ENCODE measurements around the gene CD99. TPM values are rescaled to one million over a fixed set of nuclear protein-coding genes. Genes with fewer than 3 reads are reported as not detected.

CD99 gene
- total and polyA plus RNA-seq, 8 donors, result 176 to 313 (median 247) TPM

DNA sequence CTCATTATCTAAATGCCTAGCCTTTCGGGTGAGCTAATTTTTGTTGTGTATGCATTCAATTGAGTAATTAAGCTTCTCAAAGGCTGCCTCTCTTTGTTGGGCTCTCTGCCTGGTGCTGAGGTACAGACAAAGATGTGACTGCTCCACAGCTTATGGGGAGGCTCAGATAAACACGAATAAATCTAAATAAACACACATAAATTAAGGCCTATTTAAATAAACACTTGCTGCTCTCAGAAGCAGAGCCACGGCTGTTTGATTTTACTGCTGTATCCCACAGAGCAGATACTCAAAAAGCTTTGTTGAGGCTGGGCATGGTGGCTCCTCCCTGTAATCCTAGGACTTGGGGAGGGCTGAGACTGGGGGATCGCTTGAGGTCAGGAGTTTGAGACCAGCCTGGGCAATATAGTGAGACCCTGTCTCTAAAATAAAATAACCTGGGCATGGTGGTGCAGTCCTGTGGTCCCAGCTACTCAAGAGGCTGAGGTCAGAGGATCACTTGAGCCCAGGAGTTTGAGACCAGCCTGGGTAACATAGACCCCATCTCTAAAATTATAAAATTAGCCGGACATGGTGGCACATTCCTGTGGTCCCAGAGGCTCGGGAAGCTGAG, 8.4 kb upstream of the CD99 start:
- no peaks in the 10 kb centered on the region for H3K4me1 ChIP-seq
- no peak overlapping the region for H3K27ac ChIP-seq
- H3K9me3 ChIP-seq, result no peaks in the 10 kb centered on the region
- H3K36me3 ChIP-seq, result no peaks in the 10 kb centered on the region
- intact Hi-C loops (cut with DNase I), result no loop called here
- no peak for ATAC-seq
- TF ChIP-seq, protein P1, sequence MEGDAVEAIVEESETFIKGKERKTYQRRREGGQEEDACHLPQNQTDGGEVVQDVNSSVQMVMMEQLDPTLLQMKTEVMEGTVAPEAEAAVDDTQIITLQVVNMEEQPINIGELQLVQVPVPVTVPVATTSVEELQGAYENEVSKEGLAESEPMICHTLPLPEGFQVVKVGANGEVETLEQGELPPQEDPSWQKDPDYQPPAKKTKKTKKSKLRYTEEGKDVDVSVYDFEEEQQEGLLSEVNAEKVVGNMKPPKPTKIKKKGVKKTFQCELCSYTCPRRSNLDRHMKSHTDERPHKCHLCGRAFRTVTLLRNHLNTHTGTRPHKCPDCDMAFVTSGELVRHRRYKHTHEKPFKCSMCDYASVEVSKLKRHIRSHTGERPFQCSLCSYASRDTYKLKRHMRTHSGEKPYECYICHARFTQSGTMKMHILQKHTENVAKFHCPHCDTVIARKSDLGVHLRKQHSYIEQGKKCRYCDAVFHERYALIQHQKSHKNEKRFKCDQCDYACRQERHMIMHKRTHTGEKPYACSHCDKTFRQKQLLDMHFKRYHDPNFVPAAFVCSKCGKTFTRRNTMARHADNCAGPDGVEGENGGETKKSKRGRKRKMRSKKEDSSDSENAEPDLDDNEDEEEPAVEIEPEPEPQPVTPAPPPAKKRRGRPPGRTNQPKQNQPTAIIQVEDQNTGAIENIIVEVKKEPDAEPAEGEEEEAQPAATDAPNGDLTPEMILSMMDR (IDR thresholded peaks at IDR 0.05), result no peak
- H3K4me3 ChIP-seq, result no peak overlapping the region
- H3K27me3 ChIP-seq, result no peaks in the 10 kb centered on the region
- no peak for DNase-seq

DNA sequence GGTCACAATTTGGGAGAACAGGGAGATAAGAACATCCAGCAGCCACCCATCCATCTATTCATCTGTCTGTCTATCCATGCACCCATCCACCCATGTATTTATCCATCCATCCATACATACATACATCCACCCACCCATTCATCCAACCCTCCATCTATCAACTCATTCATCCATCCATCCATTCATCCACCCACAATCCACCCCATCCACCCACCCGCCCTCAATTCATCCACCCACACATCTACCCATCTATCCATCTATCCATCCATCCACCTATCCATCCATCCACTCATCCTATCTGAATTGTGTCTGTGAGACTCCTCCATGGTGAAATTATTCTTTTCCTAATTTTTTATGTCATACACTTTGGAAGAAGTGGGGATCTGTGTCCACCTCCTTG, 6.8 kb upstream of the CD99 start:
- H3K4me1 ChIP-seq, result no peaks in the 10 kb centered on the region
- H3K36me3 ChIP-seq, result no peaks in the 10 kb centered on the region
- H3K9me3 ChIP-seq, result no peaks in the 10 kb centered on the region
- DNase-seq, result no peak
- ATAC-seq, result no peak
- intact Hi-C loops (cut with DNase I), result no loop called here
- no peaks in the 10 kb centered on the region for H3K27me3 ChIP-seq
- H3K27ac ChIP-seq, result no peak overlapping the region
- no peak overlapping the region for H3K4me3 ChIP-seq
- TF ChIP-seq, protein P1 (IDR thresholded peaks at IDR 0.05), result no peak

DNA sequence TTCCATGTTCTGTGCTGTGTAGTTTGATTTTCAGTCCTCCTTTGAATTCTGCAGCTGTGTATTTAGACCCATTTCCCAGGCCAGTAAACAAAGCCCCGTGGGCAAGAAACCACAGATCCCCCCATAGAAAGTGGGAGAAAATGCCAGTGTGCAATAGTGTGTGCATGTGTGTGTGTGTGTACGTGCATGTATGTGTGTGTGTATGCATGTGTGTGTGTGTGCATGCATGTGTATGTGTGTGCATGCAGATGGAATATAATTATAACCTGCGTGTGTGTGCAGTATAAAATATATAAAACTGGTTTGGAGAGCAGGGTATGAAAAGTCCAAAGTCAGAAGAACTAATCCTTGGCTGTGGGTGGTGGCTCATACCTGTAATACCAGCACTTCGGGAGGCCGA, 5.2 kb upstream of the CD99 start:
- Histone ChIP-seq H3K9me3 (no peaks in the 10 kb centered on the region), H3K36me3 (no peaks in the 10 kb centered on the region), H3K4me1 (no peaks in the 10 kb centered on the region), H3K4me3 (no peak overlapping the region), H3K27ac (no peak overlapping the region), H3K27me3 (peaks cover 0 to 7% of the 10 kb centered on the region in 2 donors)
- ATAC-seq, result no peak
- TF ChIP-seq, protein P1 (IDR thresholded peaks at IDR 0.05), result no peak
- no peak for DNase-seq
- intact Hi-C loops (cut with DNase I), result no loop called here

DNA sequence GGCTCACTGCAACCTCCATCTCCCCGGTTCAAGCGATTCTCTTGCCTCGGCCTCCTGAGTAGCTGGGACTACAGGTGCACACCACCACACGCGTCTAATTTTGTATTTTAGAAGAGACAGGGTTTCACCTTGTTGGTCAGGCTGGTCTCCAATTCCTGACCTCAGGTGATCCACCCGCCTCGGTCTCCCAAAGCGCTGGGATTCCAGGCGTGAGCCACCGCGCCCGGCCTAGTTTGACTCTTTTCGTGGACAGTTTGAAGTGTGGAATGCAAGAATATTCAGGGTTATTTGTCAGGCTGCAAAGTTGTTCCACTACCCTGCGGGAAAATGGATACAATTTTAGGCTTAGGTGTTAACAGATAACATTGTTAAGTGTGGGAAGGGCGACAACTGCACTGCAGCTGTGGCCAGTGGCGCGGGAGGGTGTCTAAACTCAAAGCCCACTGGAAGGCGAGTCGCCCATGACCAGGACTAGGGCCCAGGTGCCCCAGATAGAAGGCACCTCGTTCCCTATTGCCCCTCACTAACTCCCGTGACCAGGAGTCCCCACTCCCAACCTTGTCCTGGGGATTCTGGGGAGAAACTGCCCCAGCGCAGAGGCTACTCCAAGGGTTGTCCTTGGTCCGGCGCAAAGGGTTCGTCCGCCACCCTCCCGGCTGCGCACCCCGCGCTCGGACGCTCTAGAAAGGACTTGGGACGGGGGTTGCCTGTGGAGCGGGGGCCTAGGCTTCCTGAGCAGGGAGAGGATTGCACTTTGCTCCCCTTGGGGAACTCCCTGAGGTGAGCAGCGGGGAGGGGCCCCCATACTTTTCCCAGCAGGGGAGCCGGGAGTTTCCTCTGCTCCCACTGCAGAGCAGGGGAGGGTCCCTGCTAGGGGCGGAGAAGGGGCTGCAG, 1.1 kb upstream of the CD99 start:
- peak overlapping the region in 1 of 2 donors; percentile 94 for H3K4me3 ChIP-seq
- H3K36me3 ChIP-seq, result no peaks in the 10 kb centered on the region
- H3K4me1 ChIP-seq, result peaks cover 3 to 28% of the 10 kb centered on the region in 2 donors
- DNase-seq, result no peak
- no peaks in the 10 kb centered on the region for H3K9me3 ChIP-seq
- intact Hi-C loops (cut with DNase I), result no loop called here
- no peak for ATAC-seq
- TF ChIP-seq, protein P1 (IDR thresholded peaks at IDR 0.05), result no peak
- H3K27me3 ChIP-seq, result peaks cover 0 to 22% of the 10 kb centered on the region in 2 donors
- peak overlapping the region in 1 of 2 donors; percentile 88 for H3K27ac ChIP-seq

DNA sequence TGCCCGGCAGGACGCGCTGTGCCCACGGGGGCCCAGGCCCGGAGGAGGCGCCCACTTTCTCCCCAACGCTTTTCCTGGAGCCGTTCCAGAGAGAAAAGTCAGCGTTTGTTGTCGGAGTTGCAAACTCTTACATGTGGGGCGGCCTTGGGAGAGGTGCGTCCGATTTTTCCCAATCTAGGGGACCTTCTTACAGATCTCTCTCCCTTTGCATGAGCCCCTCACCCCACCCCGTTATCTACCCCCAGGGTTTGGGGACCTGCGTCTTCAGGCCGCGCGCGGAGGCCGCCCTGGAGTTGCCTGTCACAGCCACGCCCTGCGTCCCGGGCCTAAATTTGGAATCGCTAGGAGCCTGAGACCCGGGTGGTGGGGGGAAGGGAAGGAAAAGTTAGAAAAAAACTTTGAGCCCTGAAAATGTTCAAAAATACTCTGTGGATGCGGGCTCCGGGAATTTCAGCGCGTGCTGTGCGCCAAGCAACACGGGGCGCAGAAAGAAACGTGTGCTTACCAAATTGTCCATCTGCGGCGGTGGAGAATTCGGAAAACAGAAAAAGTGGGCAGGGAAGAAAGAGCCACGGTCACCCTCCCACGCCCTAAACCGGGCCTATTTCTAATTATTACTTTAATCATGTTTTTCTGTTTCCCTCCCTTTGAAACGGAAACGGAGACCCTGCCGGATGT, 587 bp downstream of the CD99 start:
- H3K27me3 ChIP-seq, result peaks cover 0 to 22% of the 10 kb centered on the region in 2 donors
- DNase-seq, result peak in 3 of 4 donors; percentile 52 to 83 (median 63)
- H3K36me3 ChIP-seq, result no peaks in the 10 kb centered on the region
- intact Hi-C loops (cut with DNase I), result no loop called here
- TF ChIP-seq, protein P1 (IDR thresholded peaks at IDR 0.05), result no peak
- peak overlapping the region; percentile 67 to 88 for H3K27ac ChIP-seq
- peak overlapping the region; percentile 82 to 94 for H3K4me3 ChIP-seq
- ATAC-seq, result peak; percentile 49
- peaks cover 3 to 45% of the 10 kb centered on the region in 2 donors for H3K4me1 ChIP-seq
- H3K9me3 ChIP-seq, result no peaks in the 10 kb centered on the region

All from left lung (tissue), 10 donors.